Adrenal gland (tissue), 12 donors: ENCODE results near the gene HAUS2. TPM values are rescaled to one million over a fixed set of nuclear protein-coding genes. Genes with fewer than 3 reads are reported as not detected.

ENCODE experiments used
- DNase-seq, 7 donors: peaks; one replicate each; pipeline ENCODE4 v3.0.0-alpha.2; 2019 to 2020
- H3K27ac ChIP-seq, 5 donors: fragments of 200-600 bp; sonication (generic) in 4 of 5; 1 replicate in 3 of 5; 2 replicates in 2 of 5; pipeline versions ENCODE4 v1.5.1 to v1.8.0; 2016 to 2020; ENCODE audit warnings: mild to moderate bottlenecking in 1 of 5
- H3K27me3 ChIP-seq: fragments of 200-600 bp; 2 replicates; pipeline ENCODE4 v1.8.0; 2021
- H3K36me3 ChIP-seq, 2 donors: fragments of 200-600 bp; replicated peaks in 1 of 2; 1 replicate in 1 of 2; 2 replicates in 1 of 2; pipeline versions ENCODE4 v1.5.1 to v1.8.0; 2018 to 2022
- H3K4me1 ChIP-seq, 2 donors: fragments of 200-600 bp; replicated peaks in 1 of 2; 1 replicate in 1 of 2; 2 replicates in 1 of 2; pipeline versions ENCODE4 v1.5.1 to v1.8.0; 2018 to 2021
- H3K4me3 ChIP-seq, 4 donors: fragments of 200-600 bp; sonication (generic) in 3 of 4; one replicate each; pipeline ENCODE4 v1.5.1; 2016 to 2018
- H3K9me3 ChIP-seq, 3 donors: fragments of 200-600 bp; sonication (generic) in 1 of 3; replicated peaks in 1 of 3; 1 replicate in 2 of 3; 2 replicates in 1 of 3; pipeline versions ENCODE4 v1.5.1 to v1.8.0; 2016 to 2021
- CTCF ChIP-seq, 6 experiments: fragments of 450-650 bp in 4 of 6; fragments of 200-600 bp in 2 of 6; sonication (generic) in 1 of 6; IDR thresholded peaks; 1 replicate in 5 of 6; 2 replicates in 1 of 6; pipeline versions ENCODE4 v1.5.1 to v1.8.0; 2016 to 2021; ENCODE audit warnings: antibody characterized with exemption in 6 of 6, mild to moderate bottlenecking in 2 of 6, moderate library complexity in 1 of 6
- POLR2A ChIP-seq, 2 donors: fragments of 450-650 bp; IDR thresholded peaks; one replicate each; pipeline ENCODE4 v1.6.1; 2017; ENCODE audit warnings: antibody characterized with exemption in 2 of 2, mild to moderate bottlenecking in 2 of 2, moderate library complexity in 1 of 2
- WGBS, 4 donors: extraction: QIAGEN DNeasy Blood & Tissue Kit in 2 of 4; methylation state at CpG; one replicate each; pipeline versions ENCODE4 v1.1.5 to v1.1.7; 2013 to 2017; 5-methylcytosine and 5-hydroxymethylcytosine counted together
- intact Hi-C, 2 donors: fragments of 100-400 bp; cut with DNase I; formaldehyde crosslinking; loops; one replicate each; pipeline versions ENCODE4 v1.14.1 to v1.15.0; 2022 to 2023
- polyA plus RNA-seq, 3 donors: library from polyadenylated mRNA; stranded (reverse); fragments of 200-250 nt in 2 of 3; fragments of 350-450 nt in 1 of 3; fragmentation: Illumina TruSeq in 1 of 3; extraction: RNeasy Lipid Tissue Mini Kit (QIAGEN cat#74804) in 1 of 3; gene quantifications; one replicate each; pipeline ENCODE4 v1.2.3, GENCODE V29; 2013 to 2014
- total RNA-seq, 9 donors: library from RNA; depleted of rRNA in 4 of 9; stranded (reverse); fragments of >200 nt in 4 of 9; fragments of 120-200 nt in 1 of 9; fragmentation: NEBNext Ultra II Directional in 1 of 9; extraction: Animal tissue kit (Norgen Biotek cat#: 25700) in 1 of 9; gene quantifications; one replicate each; pipeline versions ENCODE4 v1.1.0 to v1.2.4, GENCODE V29; 2013 to 2023
- donor health status: healthy with polysubstance abuse.
- donor health status: Bipolar disorder and iron deficiency.
- donor health status: DM: yes; HTN: yes; CAD: no.
- donor health status: DM: no; HTN: no; CAD: no.
- donor health status: DM: no; HTN: no; CAD: no.
- donor health status: DM: yes; HTN: yes; CAD: no.

Gene HAUS2
- total and polyA plus RNA-seq, 12 donors = 5.8 to 57.9 (median 18.8) TPM

GRCh38 chr15:42510258-42511006 lies 38.2 kb upstream of the HAUS2 start:
- 78 to 82% (median 78%) methylated on average over 4 of the region's 4 CpGs for WGBS, 4 donors
- intact Hi-C loops = no loop called here
- peak in 1 of 7 donors; percentile 18 for DNase-seq
- TF ChIP-seq CTCF (IDR thresholded peaks at IDR 0.05) (no peak), POLR2A (IDR thresholded peaks at IDR 0.05) (no peak)
- Histone ChIP-seq H3K27ac (peak overlapping the region; percentile 4 to 77 (median 46)), H3K4me3 (peak overlapping the region in 1 of 4 donors; percentile 31), H3K9me3 (no peaks in the 10 kb centered on the region), H3K36me3 (peaks cover 0 to 11% of the 10 kb centered on the region in 2 donors), H3K4me1 (peaks cover 30 to 37% of the 10 kb centered on the region in 2 donors), H3K27me3 (no peaks in the 10 kb centered on the region)

- 16 to 21% (median 19%) methylated on average over 4 of the region's 4 CpGs for WGBS, 4 donors
- H3K4me1 ChIP-seq = peaks cover 30 to 37% of the 10 kb centered on the region in 2 donors
- intact Hi-C loops = no loop called here
- peak in 1 of 2 donors; percentile 12 for TF ChIP-seq POLR2A (IDR thresholded peaks at IDR 0.05)
- no peak for TF ChIP-seq CTCF (IDR thresholded peaks at IDR 0.05)
- no peak for DNase-seq
- H3K4me3 ChIP-seq = peak overlapping the region in 1 of 4 donors; percentile 31
- H3K27ac ChIP-seq = peak overlapping the region; percentile 4 to 77 (median 46)
- no peaks in the 10 kb centered on the region for H3K27me3 ChIP-seq
- H3K36me3 ChIP-seq = peaks cover 0 to 17% of the 10 kb centered on the region in 2 donors
- no peaks in the 10 kb centered on the region for H3K9me3 ChIP-seq
Observed at GRCh38 chr15:42511007-42511391, 37.6 kb upstream of the HAUS2 start.

- H3K36me3 ChIP-seq = peaks cover 0 to 49% of the 10 kb centered on the region in 2 donors
- TF ChIP-seq CTCF (IDR thresholded peaks at IDR 0.05) (no peak), POLR2A (IDR thresholded peaks at IDR 0.05) (no peak)
- no peak for DNase-seq
- H3K9me3 ChIP-seq = no peaks in the 10 kb centered on the region
- intact Hi-C loops = no loop called here
- no peaks in the 10 kb centered on the region for H3K4me1 ChIP-seq
- H3K4me3 ChIP-seq = no peak overlapping the region
- H3K27me3 ChIP-seq = no peaks in the 10 kb centered on the region
- H3K27ac ChIP-seq = no peak overlapping the region
- 79 to 96% (median 88%) methylated on average over 2 of the region's 2 CpGs for WGBS, 4 donors
Observed at GRCh38 chr15:42523331-42523730, 25.3 kb upstream of the HAUS2 start.

GRCh38 chr15:42528970-42529369 lies 19.7 kb upstream of the HAUS2 start:
- H3K27ac ChIP-seq = no peak overlapping the region
- no peaks in the 10 kb centered on the region for H3K4me1 ChIP-seq
- peaks cover 0 to 53% of the 10 kb centered on the region in 2 donors for H3K36me3 ChIP-seq
- TF ChIP-seq POLR2A (IDR thresholded peaks at IDR 0.05) (no peak), CTCF (IDR thresholded peaks at IDR 0.05) (no peak)
- no peak overlapping the region for H3K4me3 ChIP-seq
- no peaks in the 10 kb centered on the region for H3K9me3 ChIP-seq
- no peaks in the 10 kb centered on the region for H3K27me3 ChIP-seq
- intact Hi-C loops = no loop called here
- WGBS, 4 donors = 89 to 98% (median 94%) methylated on average over 3 of the region's 3 CpGs
- DNase-seq = no peak
